ENCODE data around the gene SIN3A. TPM values are rescaled to one million over a fixed set of nuclear protein-coding genes. Genes with fewer than 3 reads are reported as not detected.
"Not testable (repeated sequence)": the region's sequence is repeated elsewhere in the genome, so short reads cannot be mapped to it uniquely, and the experiment has no call there.

SIN3A gene
- total RNA-seq (32.8 and 41.1 TPM in 2 replicates), polyA plus RNA-seq (19.2 and 28.4 TPM in 2 replicates)

DNA sequence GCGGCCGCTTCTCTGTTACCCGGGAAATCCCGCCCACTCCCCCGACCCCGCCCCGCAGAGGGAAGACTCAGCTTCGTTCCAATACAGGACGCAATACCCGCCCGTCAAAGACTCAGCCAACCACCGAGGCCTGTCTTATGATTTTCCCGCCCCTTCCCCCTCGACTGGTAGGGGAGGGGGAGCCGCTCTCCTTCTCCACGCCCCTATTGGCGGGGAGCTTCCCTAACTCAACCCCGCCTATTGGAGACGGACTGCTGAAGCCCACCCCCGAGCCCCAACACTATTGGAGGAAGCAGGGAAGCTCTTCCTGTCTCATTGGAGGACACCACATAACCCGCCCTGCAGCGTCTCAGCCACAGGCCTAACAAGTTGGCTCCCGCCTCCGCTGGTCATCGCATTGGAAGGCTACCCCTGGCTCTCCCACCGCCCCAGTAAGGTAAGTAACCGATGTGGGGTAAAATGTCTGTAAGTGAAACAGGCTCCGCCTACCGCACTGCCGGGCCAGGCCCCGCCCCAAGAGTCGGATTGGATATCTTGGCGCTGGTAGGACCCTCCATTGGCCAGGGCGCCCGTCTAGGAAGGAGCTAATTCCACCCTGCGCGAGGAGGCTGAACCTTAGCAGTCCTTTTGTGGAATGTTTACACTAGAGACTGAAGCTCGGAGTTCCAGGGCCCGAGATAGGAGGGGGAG, at the start of gene SIN3A:
TSS of gene SIN3A (minus strand) at position 17 of the 690 bp plus-strand sequence. CDS start 21,315 bp downstream, outside the sequence.
- TF ChIP-seq, protein P1, sequence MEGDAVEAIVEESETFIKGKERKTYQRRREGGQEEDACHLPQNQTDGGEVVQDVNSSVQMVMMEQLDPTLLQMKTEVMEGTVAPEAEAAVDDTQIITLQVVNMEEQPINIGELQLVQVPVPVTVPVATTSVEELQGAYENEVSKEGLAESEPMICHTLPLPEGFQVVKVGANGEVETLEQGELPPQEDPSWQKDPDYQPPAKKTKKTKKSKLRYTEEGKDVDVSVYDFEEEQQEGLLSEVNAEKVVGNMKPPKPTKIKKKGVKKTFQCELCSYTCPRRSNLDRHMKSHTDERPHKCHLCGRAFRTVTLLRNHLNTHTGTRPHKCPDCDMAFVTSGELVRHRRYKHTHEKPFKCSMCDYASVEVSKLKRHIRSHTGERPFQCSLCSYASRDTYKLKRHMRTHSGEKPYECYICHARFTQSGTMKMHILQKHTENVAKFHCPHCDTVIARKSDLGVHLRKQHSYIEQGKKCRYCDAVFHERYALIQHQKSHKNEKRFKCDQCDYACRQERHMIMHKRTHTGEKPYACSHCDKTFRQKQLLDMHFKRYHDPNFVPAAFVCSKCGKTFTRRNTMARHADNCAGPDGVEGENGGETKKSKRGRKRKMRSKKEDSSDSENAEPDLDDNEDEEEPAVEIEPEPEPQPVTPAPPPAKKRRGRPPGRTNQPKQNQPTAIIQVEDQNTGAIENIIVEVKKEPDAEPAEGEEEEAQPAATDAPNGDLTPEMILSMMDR (IDR thresholded peaks at IDR 0.05; ENCODE audit: low read depth, low read length): no peak
- H3K36me3 ChIP-seq: no peaks in the 10 kb centered on the region
- H3K27me3 ChIP-seq: no peaks in the 10 kb centered on the region
- H3K4me3 ChIP-seq: peak within 1 kb of the TSS; percentile 75
- H3K27ac ChIP-seq: peak within 1 kb of the TSS; percentile 98
- DNase-seq (ENCODE audit: low read depth in 1 of 2, low spot score in 1 of 2): peak; percentile 100
- H3K4me1 ChIP-seq (ENCODE audit: low read depth): no peaks in the 10 kb centered on the region
- H3K9me3 ChIP-seq (ENCODE audit: low read depth): no peaks in the 10 kb centered on the region

DNA sequence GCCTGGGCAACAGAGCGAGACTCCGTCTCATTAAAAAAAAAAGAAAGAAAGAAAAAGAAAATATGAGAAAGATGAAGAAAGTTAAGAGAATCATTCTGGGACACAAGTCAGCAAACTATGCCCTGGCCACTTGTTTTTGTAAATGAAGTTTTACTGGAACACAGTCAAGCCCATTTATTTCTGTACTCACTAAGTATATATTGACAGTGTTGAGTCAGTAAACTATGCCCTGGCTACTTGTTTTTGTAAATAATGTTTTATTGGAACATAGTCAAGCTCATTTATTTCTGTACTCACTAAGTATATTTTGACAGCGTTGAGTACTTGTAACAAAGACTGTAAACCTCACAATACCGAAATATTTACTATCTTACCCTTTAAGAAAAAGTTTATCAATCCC, 42.2 kb upstream of the SIN3A start:
- no peaks in the 10 kb centered on the region for H3K27me3 ChIP-seq
- H3K9me3 ChIP-seq (ENCODE audit: low read depth): no peaks in the 10 kb centered on the region
- DNase-seq (ENCODE audit: low read depth in 1 of 2, low spot score in 1 of 2): no peak
- H3K4me1 ChIP-seq (ENCODE audit: low read depth): no peaks in the 10 kb centered on the region
- H3K4me3 ChIP-seq: no peak overlapping the region
- TF ChIP-seq, protein P1 (IDR thresholded peaks at IDR 0.05; ENCODE audit: low read depth, low read length): no peak
- peaks cover 17% of the 10 kb centered on the region for H3K36me3 ChIP-seq
- H3K27ac ChIP-seq: no peak overlapping the region

- Histone ChIP-seq H3K36me3 (peaks cover 9% of the 10 kb centered on the region), H3K27me3 (no peaks in the 10 kb centered on the region), H3K9me3 (ENCODE audit: low read depth) (no peaks in the 10 kb centered on the region), H3K4me1 (ENCODE audit: low read depth) (no peaks in the 10 kb centered on the region), H3K27ac (no peak overlapping the region), H3K4me3 (no peak overlapping the region)
- no peak for DNase-seq (ENCODE audit: low read depth in 1 of 2, low spot score in 1 of 2)
- TF ChIP-seq, protein P1 (IDR thresholded peaks at IDR 0.05; ENCODE audit: low read depth, low read length): no peak
Observed at GRCh38 chr15:75483961-75484360, 32.5 kb upstream of the SIN3A start.

DNA sequence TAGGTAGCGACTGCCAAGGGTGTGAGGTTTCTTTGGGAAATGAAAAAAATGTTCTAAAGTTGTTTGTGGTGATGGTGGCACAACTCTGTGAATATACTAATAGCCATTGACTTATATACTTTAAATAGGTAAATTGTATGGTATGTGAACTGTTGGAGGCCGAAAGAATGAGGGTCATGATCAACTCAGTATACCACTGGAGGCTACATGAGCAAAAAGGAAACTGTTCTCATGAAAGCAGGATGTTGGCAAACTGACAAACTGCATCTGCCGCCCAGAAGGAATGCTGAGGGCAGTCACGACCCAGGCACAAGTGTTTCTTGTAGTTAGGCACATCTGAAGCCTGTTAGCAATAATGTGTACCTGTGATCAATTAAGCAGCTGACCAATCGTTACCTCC, 32.1 kb upstream of the SIN3A start:
- H3K27ac ChIP-seq; H3K27me3 ChIP-seq; H3K4me1 ChIP-seq (ENCODE audit: low read depth); H3K9me3 ChIP-seq (ENCODE audit: low read depth); H3K4me3 ChIP-seq; DNase-seq (ENCODE audit: low read depth in 1 of 2, low spot score in 1 of 2): not testable (repeated sequence)
- H3K36me3 ChIP-seq: peaks cover 13% of the 10 kb centered on the region

GRCh38 chr15:75483106-75483505, 31.6 kb upstream of the SIN3A start:
- Histone ChIP-seq H3K27ac (no peak overlapping the region), H3K36me3 (peaks cover 17% of the 10 kb centered on the region), H3K9me3 (ENCODE audit: low read depth) (no peaks in the 10 kb centered on the region), H3K27me3 (no peaks in the 10 kb centered on the region), H3K4me3 (no peak overlapping the region), H3K4me1 (ENCODE audit: low read depth) (no peaks in the 10 kb centered on the region)
- TF ChIP-seq, protein P1 (IDR thresholded peaks at IDR 0.05; ENCODE audit: low read depth, low read length): no peak
- DNase-seq (ENCODE audit: low read depth in 1 of 2, low spot score in 1 of 2): no peak

- not testable (repeated sequence) for H3K27ac ChIP-seq; DNase-seq (ENCODE audit: low read depth in 1 of 2, low spot score in 1 of 2); H3K9me3 ChIP-seq (ENCODE audit: low read depth); H3K27me3 ChIP-seq; H3K4me3 ChIP-seq; H3K4me1 ChIP-seq (ENCODE audit: low read depth)
- H3K36me3 ChIP-seq: peaks cover 17% of the 10 kb centered on the region
Observed at GRCh38 chr15:75480463-75480862, 29.0 kb upstream of the SIN3A start.
